K562 (cell line): ENCODE data around the gene MBLAC2. TPM values are rescaled to one million over a fixed set of nuclear protein-coding genes. Genes with fewer than 3 reads are reported as not detected.
A peak's percentile ranks its signal among the peaks of the same experiment; 100 is the strongest.

Source experiments
- ELF4 ChIP-seq: fragments of 450-650 bp; formaldehyde crosslinking; IDR thresholded peaks from 2 replicates; pipeline ENCODE4 v1.4.0; 2022; ENCODE audit warnings: missing genetic modification characterization
- EWSR1 ChIP-seq: fragments of 450-650 bp; IDR thresholded peaks from 2 replicates; pipeline ENCODE4 v1.6.1; 2018; ENCODE audit warnings: borderline replicate concordance, mild to moderate bottlenecking, low read depth, moderate library complexity; ENCODE audit not compliant: partially characterized antibody
- GATAD2A ChIP-seq: fragments of 450-650 bp; IDR thresholded peaks from 2 replicates; pipeline ENCODE4 v1.6.1; 2017
- HINFP ChIP-seq: fragments of 450-650 bp; conservative IDR thresholded peaks from 2 replicates; pipeline ENCODE4 v1.6.1; 2016; ENCODE audit warnings: missing genetic modification characterization, low read depth, mild to moderate bottlenecking, control low read depth, missing compliant biosample characterization
- HMG20B ChIP-seq: fragments of 250-450 bp; sonication (Bioruptor Pico); IDR thresholded peaks from 2 replicates; pipeline ENCODE4 v1.5.0; 2021; ENCODE audit warnings: mild to moderate bottlenecking
- KAT2B ChIP-seq: IDR thresholded peaks from one replicate; pipeline ENCODE4 v1.6.1; 2012; ENCODE audit warnings: low read depth, mild to moderate bottlenecking, control low read depth, inconsistent platforms, low read length, moderate library complexity
- MBD1 ChIP-seq: fragments of 250-450 bp; sonication (Bioruptor Pico); IDR thresholded peaks from 2 replicates; pipeline ENCODE4 v1.8.0; 2022; ENCODE audit warnings: inconsistent platforms
- PHB ChIP-seq: fragments of 250-450 bp; sonication (Bioruptor Pico); IDR thresholded peaks from 2 replicates; pipeline ENCODE4 v1.5.0; 2021
- PRMT5 ChIP-seq: sonication (generic); formaldehyde crosslinking; IDR thresholded peaks from 2 replicates; pipeline ENCODE4 v1.5.0; 2020; ENCODE audit warnings: missing genetic modification reagents
- PURB ChIP-seq: sonication (generic); formaldehyde crosslinking; IDR thresholded peaks from 2 replicates; pipeline ENCODE4 v1.9.0; 2021; ENCODE audit warnings: low read depth, mild to moderate bottlenecking, missing genetic modification reagents
- SAFB2 ChIP-seq: fragments of 200-400 bp; formaldehyde crosslinking; IDR thresholded peaks from 2 replicates; pipeline ENCODE4 v1.6.1; 2018; ENCODE audit warnings: borderline replicate concordance, low read length, low read depth, moderate library complexity; ENCODE audit not compliant: severe bottlenecking
- SNRNP70 ChIP-seq: fragments of 200-400 bp; formaldehyde crosslinking; optimal IDR thresholded peaks from 2 replicates; pipeline ENCODE3; 2017; ENCODE audit warnings: low read depth, low read length
- ZNF274 ChIP-seq: IDR thresholded peaks from 2 replicates; pipeline ENCODE4 v1.6.1; 2011; ENCODE audit warnings: low read depth, mild to moderate bottlenecking, low read length, moderate library complexity, borderline replicate concordance
- ZNF3 ChIP-seq: fragments of 250-450 bp; sonication (Bioruptor Pico); IDR thresholded peaks from 2 replicates; pipeline ENCODE4 v1.5.0; 2021; ENCODE audit warnings: mild to moderate bottlenecking, moderate library complexity
- ZNF445 ChIP-seq: fragments of 250-450 bp; sonication (Bioruptor Pico); IDR thresholded peaks from 2 replicates; pipeline ENCODE4 v1.4.0; 2020; ENCODE audit warnings: low read depth, mild to moderate bottlenecking, moderate library complexity
- ZNF57 ChIP-seq: fragments of 450-650 bp; formaldehyde crosslinking; IDR thresholded peaks from 2 replicates; pipeline ENCODE4 v1.4.0; 2020; ENCODE audit warnings: mild to moderate bottlenecking, moderate library complexity
- polyA plus RNA-seq, 8 experiments: library from polyadenylated mRNA; depleted of rRNA in 4 of 8; stranded (reverse) in 5 of 8; unstranded in 3 of 8; fragments of >200 nt; fragmentation: Nextera tagmentation in 2 of 8; fragmentation: Illumina TruSeq in 1 of 8; extraction: Ambion mirVana in 2 of 8; extraction: Trizol in 1 of 8; gene quantifications; 2 replicates each; pipeline versions ENCODE4 v1.2.1 to v1.2.3, GENCODE V29; 2011 to 2014; ENCODE audit warnings: inconsistent platforms in 1 of 8, missing spikeins in 1 of 8
- total RNA-seq, 7 experiments: library from RNA; depleted of rRNA in 6 of 7; stranded (reverse); fragments of >200 nt in 6 of 7; fragmentation: Illumina TruSeq in 2 of 7; extraction: Trizol in 2 of 7; gene quantifications; 2 replicates each; pipeline versions ENCODE4 v1.2.1 to v1.2.3, GENCODE V29; 2011 to 2021; ENCODE audit warnings: low replicate concordance in 1 of 7
- TF ChIP-seq, protein P1 (sequence below): fragments of 450-650 bp; IDR thresholded peaks from 2 replicates; pipeline ENCODE4 v1.6.1; 2016; ENCODE audit warnings: missing biosample characterization, missing genetic modification characterization
- TF ChIP-seq, protein P2 (sequence below): fragments of 250-450 bp; sonication (Bioruptor Pico); IDR thresholded peaks from 2 replicates; pipeline ENCODE4 v1.5.0; 2020; ENCODE audit warnings: mild to moderate bottlenecking, borderline replicate concordance
- TF ChIP-seq, protein P3 (sequence below): fragments of 450-650 bp; conservative IDR thresholded peaks from 2 replicates; pipeline ENCODE4 v1.6.1; 2016; ENCODE audit warnings: missing genetic modification characterization, low read depth, mild to moderate bottlenecking, missing compliant biosample characterization, moderate library complexity

Gene MBLAC2
- total and polyA plus RNA-seq, 9 of the 15 experiments (the other 6 are each of a cell fraction or from before 2014, with no cell fraction given), result 2.4 to 13.1 (median 10.3) TPM

DNA sequence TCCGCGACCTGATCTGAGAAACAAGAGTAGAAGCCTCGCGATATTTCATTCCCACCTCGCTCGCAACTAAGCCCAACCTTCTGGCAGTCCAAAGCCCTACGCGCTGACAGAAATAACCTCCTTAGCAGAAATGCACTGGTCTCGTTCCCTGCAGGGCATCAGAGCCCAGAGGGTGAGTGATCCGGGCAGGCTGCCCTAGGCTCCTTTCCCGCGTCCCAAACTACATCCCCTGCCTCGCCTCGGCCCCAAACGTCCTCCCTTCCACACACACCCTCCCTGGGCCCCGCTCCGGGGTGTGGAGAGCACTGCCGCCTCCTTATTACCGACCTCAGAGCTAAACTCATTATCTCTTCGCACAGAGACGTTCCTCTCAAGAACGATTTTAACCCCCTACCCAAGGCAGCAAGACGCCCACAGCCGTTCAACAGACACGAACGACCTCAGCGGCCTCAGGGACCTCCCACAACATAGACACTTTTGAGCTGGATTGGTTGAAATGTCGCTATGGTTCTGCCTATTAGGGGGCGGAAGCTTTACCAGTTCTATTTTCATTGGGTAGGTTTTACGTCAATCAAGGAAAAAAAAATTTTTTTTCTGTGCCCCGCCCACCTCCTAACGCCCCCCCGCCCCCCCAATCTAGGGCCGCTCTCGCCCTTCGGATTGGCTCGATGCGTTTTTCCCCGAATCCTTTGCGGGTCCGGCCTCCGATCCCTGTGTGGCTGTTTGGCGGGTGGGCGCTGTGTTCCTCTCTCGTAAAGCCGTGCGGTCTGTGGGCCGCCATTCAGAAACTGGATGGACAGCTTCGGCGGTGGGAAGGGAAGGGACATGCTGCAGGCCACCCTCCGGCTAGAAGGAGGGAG, 65.0 kb downstream of the MBLAC2 start, which contains the start of gene CETN3 (continued):
- TF ChIP-seq MBD1 (CRISPR knock-in tag) (no peak), ELF4 (CRISPR knock-in tag) (peak; percentile 74; the same call in 1 of the 2 replicates), PRMT5 (CRISPR knock-in tag) (no peak), GATAD2A (no peak), KAT2B (no peak), ZNF445 (CRISPR knock-in tag) (no peak), HMG20B (CRISPR knock-in tag) (peak; percentile 66; the same call in 1 of the 2 replicates), SNRNP70 (no peak), ZNF57 (CRISPR knock-in tag) (0 out of 2 replicates have a peak, but pooled peaks have one; percentile 59), SAFB2 (no peak), PURB (CRISPR knock-in tag) (no peak), ZNF3 (no peak), ZNF274 (no peak), PHB (CRISPR knock-in tag) (no peak), EWSR1 (no peak), HINFP (tag) (no peak)
- TF ChIP-seq, protein P1, sequence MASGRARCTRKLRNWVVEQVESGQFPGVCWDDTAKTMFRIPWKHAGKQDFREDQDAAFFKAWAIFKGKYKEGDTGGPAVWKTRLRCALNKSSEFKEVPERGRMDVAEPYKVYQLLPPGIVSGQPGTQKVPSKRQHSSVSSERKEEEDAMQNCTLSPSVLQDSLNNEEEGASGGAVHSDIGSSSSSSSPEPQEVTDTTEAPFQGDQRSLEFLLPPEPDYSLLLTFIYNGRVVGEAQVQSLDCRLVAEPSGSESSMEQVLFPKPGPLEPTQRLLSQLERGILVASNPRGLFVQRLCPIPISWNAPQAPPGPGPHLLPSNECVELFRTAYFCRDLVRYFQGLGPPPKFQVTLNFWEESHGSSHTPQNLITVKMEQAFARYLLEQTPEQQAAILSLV, result no peak
- TF ChIP-seq, protein P2, sequence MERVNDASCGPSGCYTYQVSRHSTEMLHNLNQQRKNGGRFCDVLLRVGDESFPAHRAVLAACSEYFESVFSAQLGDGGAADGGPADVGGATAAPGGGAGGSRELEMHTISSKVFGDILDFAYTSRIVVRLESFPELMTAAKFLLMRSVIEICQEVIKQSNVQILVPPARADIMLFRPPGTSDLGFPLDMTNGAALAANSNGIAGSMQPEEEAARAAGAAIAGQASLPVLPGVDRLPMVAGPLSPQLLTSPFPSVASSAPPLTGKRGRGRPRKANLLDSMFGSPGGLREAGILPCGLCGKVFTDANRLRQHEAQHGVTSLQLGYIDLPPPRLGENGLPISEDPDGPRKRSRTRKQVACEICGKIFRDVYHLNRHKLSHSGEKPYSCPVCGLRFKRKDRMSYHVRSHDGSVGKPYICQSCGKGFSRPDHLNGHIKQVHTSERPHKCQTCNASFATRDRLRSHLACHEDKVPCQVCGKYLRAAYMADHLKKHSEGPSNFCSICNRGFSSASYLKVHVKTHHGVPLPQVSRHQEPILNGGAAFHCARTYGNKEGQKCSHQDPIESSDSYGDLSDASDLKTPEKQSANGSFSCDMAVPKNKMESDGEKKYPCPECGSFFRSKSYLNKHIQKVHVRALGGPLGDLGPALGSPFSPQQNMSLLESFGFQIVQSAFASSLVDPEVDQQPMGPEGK, result no peak
- TF ChIP-seq, protein P3, sequence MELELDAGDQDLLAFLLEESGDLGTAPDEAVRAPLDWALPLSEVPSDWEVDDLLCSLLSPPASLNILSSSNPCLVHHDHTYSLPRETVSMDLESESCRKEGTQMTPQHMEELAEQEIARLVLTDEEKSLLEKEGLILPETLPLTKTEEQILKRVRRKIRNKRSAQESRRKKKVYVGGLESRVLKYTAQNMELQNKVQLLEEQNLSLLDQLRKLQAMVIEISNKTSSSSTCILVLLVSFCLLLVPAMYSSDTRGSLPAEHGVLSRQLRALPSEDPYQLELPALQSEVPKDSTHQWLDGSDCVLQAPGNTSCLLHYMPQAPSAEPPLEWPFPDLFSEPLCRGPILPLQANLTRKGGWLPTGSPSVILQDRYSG (tag), result no peak
